Stimulated activated CD4-positive, alpha-beta T cell treated with anti-CD3 and anti-CD28 coated beads, Interleukin-4, amount 100 ng/mL, for 48 hours (primary cell): Measurements from ENCODE around the gene PLA2G4F.

Source experiments
- DNase-seq, 2 donors: peaks; one replicate each; pipeline ENCODE4 v3.0.0-alpha.2; 2020; ENCODE audit warnings: low read depth in 2 of 2

The PLA2G4F gene

DNA sequence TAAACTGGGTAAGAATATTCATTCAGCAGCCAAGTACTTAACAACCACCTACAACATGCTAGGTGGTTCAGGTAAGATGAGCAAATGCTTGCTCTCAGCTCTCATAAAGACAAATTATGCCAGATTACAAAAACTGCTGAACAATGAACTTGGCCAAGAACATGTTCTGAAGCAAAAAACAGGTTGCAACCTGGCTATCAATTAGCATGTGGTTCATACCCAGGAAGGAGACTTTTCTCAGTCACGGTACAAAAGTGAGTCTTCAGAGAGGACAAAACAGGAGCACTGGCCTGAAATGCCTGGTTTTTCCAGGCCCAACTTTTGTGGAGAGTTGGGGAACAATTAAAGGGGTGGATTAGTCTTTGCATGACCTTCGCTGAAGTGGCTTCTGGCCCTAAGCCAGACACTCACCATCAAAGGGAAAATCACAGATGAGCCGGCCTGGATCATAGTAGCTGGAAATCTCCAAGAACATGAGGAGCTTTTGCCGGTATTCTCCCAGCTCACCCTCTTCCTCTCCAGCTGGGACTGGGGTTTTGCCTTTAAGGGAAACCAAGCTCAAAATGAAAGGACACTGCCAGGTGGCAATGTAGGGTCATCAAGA is 7.6 kb upstream of the PLA2G4F start:
- DNase-seq = no peak

DNA sequence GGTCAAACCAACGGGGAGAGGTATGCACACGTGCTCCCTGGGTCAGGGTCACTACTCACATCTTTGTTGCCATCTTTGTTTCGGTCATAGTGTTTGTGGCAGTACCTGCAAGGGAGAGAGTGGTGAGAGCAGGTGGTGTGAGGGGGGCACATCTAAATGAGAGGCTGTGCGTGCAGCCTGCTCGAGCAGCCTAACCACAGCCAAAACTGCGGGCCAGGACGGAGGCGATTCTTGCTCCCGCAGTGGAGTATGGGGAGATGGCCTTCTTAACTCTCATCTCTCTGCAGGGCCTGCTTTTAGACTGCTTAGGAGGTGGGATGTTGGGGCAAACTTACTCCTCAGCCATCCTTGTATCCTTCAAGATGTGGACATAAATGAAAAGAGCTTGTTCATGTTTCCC is 6.9 kb upstream of the PLA2G4F start:
- no peak for DNase-seq

- no peak for DNase-seq
Observed at GRCh38 chr15:42160136-42160535, 3.7 kb upstream of the PLA2G4F start.

DNA sequence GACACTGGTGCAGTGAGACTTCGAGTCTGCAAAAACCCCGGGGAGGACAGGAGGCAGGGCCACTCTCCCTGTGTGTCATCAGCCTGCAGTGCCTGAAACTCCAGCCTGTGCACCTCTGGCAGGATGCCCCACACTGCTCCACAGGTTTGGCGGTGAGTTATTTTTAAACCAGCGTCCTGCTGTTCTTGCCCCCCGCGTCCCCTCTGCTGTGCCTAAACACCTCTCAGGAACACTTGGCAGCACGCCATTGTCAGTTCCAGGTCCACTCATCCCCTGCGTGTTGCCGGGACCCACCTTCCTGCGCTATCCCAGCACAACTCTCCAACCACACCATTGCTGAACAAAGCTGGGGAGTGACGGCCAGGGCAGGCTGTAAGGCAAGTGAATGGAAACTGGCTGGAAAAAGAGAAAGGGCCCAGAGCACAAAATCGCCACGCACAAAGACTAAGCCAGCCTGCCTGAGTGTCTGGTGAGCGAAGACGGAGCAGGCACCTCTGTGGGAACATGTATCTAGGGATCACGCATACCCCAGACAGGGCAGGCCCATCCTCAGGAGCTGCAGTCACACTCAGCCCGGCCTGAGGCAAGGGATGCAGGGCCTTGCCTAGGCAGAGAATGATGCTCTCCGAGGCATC is 3.1 kb upstream of the PLA2G4F start:
- DNase-seq = no peak

- no peak for DNase-seq
Observed at GRCh38 chr15:42158941-42159340, 2.5 kb upstream of the PLA2G4F start.

- no peak for DNase-seq
Observed at GRCh38 chr15:42157981-42158765, 1.7 kb upstream of the PLA2G4F start.

- DNase-seq = no peak
Observed at GRCh38 chr15:42157381-42157780, 945 bp upstream of the PLA2G4F start.

DNA sequence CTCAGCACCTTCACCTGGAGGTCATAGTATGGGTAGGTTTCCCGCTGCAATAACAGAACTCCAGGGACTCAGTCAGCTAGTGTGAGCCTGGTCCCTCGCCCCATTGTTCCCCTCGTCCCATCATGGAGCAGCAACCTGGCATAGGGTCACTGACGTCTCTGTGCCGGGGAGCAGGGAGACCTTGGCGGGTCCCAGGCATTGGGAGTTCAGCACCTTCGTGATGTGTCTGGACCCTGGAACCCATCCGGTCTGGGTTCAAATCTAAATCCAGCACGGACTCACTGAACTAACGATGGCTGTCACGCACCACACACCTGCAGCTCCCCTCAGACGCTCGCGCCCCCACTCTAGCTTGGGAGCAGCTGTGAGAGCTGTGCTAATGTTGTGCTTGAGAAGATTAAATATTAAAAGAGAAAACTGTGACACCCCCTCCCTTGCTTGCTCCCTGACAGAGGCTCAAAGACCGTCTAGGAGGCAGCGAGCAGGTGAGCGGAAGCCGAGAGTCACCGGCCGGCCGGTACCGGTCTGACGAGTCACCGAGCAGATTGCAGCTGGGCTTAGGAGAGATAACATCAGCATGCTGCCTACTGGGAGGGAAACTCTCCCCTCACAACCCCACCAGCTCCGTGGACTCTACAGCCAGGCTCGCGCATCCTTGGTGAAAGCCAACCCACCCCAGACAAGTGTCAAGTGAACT is 742 bp downstream of the PLA2G4F start:
- no peak for DNase-seq

DNA sequence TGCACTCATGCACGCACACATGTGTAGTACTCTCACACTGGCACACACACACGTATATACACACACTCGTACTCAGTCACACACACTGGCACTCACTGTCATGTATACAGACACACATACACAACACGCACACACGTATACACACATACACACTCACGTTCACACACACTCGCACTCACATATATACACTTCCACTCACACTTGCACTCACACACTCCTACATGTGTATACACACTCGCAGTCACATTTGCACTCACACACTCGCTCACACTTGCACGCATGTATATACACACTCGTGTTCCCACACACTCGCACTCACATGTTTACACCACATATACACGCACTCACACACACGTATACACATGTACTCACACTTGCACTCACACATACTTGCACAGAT is 1.5 kb downstream of the PLA2G4F start:
- no peak for DNase-seq

DNA sequence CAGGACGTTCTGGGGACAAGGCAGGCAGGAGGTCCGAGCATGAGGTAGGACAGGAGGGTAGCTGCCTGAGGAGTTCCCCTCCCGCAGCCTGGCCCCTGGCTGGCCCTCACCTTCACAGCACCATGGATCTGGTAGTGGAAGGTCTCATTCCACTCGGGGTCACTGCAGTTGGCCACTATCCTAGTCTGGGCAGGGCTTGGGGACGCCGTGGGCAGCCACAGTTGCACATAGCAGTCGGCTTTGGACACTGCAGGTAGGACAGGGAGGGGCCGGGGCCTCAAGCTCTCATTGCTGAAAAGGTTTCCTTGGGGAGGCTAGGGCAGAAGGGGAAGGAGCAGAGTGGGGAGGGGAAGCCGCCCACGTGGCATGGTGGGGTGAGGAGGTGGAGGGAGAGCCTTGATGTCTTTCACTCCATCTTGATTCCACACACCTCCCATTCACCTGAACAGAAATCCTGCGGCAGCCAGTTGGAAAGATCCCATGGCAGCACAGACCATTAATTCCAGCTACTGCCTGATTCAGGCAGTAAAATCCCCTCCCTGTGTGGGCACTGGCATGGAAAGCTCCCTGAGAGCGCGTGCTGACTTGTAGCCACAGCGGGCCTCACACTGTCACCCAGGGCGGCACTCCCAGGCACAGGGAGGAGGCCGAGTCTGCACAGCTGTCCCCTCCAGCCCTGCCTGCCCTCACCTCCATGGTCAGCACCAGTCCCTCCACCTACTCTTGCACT is 2.1 kb downstream of the PLA2G4F start:
- no peak for DNase-seq

DNA sequence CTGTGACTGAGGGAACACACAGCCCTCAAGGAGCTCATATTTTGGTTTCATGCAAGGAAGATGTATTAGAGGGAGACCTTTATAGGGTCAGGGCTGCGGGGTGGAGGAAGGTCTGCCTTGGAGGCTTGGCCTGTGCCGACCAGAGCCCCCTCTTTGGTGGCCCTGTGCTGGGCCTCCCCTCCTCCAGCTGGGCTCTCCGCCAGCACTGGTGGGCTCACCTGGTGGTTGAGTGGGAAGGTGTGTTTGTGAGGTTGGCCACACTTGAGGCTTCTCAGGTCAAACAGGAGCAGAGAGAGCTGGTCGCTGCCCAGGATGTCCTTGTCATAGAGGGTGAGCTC is 2.6 kb downstream of the PLA2G4F start:
- no peak for DNase-seq

DNA sequence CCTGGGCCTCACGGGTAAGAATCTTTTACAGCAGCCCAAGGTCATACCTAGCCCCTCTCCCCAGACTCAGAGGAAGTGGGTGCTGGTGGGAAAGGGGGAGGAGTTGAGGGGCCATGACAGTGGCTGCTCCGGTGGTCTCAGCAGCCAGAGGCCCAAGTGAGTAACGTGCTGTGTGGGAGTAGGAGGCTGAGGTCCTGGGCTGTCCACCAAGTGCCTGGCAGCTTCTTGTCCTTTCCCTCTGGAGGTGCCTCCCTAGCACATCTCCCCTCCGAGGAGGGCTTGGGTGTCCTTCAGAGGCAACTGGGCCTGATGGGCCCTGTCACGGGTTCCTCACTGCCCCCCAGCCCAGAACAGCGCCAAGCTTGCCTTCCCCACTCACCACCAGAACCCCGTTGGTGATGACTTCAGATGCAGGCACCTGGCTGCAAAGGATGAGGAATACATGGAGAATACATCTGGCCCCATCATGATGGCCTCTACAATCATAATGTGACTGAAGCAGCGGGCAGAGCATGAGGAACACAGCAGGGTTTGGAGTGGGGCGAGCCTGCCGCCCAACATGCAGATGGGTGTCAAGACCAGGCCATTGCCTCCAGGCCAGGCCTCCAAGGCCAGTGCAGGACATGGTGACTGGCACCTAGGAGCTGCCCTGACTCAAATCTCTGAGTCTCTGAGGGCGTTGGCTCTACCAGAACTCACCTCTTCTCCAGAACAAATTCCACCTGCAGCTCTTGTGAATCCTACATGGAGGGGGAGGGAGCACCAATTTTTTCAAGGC is 3.3 kb downstream of the PLA2G4F start:
- no peak for DNase-seq

DNA sequence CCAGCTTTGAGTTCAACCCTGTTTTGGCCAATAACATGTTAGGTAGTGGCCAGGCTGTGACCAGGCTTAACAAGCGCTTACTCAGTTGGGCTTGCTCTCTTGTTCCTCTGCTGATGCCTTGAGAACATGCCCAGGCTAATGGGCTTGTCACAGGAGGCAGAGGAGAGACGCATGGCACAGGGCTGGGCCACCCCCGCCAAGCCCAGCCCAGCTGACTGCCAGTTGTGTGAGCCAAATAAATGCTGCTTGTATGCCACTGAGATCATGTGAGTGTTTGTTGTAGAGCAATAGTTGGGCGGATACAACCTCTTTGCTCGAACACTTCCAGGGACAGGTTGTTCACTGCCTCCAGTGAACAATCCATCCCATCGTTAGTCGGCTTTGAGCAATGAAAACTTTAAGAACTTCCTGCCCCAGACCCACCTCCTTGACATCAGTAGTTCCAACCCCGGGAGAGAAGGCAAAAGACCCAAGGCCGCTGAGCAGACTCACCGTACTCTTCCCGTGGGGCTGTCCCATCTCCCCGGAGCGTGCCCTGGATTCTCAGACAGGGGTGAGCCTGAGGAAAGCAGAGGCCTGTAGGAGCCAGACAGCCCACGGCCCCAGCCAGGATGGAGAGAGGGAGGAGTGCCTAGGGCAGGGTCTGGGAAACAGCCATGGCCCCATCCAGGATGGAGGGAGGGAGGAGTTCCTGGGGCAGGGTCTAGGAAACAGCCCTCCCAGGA is 4.1 kb downstream of the PLA2G4F start:
- no peak for DNase-seq

GRCh38 chr15:42151736-42152135 is 4.7 kb downstream of the PLA2G4F start:
- DNase-seq = no peak

DNA sequence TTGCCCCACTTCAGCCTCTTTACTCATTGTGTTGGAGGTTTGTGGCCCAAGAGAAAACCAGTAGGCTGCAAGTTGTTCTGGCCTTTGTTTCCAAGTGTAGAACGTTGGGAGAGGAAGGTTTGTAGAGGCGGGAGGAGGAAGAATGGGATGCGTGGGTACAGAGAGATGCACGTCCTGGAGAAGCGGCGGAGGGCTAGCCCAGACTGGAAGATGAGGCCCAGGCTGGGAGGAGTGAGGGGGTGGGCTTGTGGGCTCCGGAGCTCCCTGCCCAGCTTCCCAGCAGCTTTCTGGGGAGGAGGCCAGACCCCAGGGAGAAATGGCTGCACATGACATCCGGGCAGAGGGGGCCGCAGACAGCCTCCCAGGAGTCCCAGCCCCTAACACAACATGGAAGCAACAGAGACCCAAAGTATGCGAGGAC is 5.3 kb downstream of the PLA2G4F start:
- no peak for DNase-seq

DNA sequence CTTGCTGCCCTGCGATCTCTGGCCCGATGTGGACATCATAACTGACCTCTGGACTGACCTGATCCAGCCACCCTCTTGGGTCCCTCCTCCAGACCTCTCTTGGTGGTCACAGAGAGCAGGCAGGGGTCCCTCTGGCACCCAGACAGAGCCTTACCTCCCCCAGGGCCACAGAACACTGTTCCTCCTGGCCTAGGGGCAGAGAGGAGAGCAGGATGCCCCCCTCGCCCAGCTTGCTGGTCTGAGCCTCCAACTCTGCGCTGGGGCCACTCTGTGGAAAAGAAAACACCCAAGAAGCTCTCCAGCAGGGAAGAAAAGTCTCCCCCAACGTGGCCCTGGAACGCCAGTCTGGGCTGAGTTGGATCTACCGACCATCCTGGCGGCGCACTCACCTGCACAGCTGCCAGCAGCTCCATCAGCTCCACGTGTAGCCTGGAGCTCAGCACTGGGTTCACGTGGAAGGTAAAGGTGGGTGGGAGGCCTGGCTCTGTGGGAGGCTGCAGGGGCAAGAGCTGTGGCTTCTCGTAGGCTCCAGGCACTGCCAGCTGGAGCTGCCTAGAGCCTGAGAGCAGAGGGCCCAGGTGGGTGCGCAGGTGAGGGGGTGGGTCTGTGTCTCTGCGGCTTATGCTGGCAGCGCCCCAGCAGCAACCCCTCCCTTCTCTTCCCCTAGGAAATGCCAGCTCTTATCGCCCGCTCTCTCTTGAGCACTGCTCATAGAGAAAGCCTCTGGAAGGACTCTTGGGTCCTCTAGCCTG is 6.0 kb downstream of the PLA2G4F start:
- no peak for DNase-seq

DNA sequence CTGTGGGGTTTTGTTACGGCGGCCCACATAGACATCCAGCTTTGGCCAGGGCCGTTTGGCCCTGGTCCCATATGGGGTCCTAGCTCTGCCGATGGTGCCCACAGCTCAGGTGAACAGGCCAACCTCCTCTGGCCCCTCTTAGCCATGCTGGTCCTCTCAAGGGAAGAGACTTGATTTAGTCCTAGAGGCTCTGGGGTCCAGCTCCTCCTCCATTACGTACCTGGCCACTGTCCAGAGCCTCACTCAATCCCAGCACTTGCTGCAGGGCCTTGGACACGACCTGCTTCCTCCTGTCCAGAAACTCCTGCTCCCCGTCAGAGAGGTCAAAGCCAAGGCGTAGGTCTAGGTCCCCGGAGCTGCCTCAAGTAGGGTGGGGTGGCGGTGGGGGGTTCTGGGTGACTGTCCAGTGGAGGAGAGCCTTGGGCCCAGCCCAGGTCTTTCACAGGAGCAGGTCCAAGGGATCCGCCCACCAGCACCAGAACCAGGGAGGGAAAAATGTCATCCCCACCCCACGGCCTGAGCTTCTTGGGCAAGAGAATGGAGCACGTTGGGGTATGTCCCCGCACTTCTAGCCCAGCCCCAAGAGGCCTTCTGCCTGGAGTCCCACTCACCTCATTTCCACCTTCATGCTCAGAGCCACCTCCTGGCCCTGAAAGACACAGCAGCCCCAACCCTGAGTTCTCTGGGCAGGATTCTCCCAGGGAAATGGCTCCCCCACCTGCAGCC is 6.8 kb downstream of the PLA2G4F start:
- DNase-seq = no peak

DNA sequence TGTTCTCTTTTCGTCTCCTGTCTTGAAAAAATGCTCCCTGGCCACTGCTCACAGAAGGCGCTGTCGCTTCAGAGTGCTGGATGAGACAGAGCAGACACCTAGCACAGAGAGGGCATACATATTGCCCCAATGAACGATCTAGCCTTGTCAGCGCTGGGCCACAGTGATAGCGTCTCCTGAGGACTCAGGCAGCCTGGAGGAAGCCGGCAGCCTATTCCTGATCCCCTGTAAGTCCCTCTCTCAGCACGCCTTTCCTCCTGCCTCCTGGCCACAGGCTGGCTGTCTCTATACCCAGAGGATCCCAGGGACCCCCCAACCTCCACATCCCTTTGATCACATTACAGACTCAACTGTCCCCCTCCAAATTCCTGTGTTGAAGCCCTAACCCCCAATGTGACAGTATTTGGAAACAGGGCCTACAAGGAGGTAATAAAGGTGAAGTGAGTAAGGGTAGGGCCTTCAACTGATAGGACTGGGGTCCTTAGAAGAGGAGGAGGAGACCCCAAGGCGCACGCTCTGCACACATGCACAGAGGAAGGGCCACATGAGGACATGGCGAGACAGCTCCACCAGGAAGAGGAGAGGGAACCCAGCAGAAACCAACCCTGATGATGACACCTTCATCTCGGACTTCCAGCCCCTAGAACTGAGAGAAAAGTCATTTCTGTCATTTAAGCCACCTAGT is 7.5 kb downstream of the PLA2G4F start:
- DNase-seq = no peak

DNA sequence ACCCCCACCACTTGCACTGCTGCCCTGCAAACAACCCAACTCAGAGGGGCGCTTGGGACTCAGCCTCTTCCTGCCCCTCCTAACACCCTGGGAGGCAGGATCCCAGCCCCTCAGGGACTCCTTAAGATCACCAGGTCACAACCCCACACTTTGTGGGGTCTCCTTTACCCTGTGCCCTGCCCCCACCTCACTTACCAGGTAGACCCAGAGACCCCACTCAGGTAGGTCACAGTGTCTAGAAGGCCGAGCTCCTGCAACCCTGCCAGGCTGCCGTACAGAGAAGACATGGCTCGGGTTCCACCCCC is 9.1 kb downstream of the PLA2G4F start:
- DNase-seq = no peak
